ENCODE results near the gene TLN1.

DNA sequence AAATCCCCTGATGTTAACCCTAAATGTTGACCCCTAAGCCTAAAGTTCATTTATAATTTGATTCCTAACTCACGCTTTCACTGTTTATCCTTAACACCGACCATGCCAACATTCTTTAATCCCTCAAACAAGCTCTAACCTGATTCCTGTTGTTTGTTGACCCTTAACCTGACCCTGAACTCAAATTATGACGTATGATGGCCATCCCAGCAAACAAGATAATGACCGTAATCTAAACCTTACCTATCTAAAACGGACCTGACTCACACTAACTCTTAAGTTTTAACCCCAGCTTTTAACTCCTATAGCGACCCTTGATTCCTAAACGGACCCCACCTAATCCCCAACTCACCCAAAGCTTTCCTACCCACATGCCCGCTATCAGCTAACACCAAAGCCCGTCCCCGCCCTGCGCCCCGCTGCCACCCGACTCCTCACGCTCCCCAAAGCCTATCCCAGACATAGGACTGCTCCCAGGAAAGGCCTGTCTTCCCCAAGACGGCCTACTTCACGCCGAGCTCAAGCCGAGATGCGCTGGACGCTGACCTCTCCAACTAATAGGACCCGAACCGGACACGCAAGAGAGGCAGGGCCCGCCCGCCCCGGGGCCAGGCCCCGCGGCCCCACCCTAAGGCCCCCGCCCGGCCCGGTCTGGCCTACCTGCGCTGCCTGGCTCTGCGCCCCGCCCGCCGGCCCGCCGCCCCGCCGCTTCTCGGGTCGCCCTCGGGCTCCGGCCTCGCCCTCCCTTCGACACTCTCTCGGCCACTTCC lies 395 bp downstream of the TLN1 start:
- TF ChIP-seq, protein P1, sequence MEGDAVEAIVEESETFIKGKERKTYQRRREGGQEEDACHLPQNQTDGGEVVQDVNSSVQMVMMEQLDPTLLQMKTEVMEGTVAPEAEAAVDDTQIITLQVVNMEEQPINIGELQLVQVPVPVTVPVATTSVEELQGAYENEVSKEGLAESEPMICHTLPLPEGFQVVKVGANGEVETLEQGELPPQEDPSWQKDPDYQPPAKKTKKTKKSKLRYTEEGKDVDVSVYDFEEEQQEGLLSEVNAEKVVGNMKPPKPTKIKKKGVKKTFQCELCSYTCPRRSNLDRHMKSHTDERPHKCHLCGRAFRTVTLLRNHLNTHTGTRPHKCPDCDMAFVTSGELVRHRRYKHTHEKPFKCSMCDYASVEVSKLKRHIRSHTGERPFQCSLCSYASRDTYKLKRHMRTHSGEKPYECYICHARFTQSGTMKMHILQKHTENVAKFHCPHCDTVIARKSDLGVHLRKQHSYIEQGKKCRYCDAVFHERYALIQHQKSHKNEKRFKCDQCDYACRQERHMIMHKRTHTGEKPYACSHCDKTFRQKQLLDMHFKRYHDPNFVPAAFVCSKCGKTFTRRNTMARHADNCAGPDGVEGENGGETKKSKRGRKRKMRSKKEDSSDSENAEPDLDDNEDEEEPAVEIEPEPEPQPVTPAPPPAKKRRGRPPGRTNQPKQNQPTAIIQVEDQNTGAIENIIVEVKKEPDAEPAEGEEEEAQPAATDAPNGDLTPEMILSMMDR (tag by site-specific recombination; IDR thresholded peaks at IDR 0.05): no peak
- TF ChIP-seq ZNF324 (tag by site-specific recombination; IDR thresholded peaks at IDR 0.05): no peak
